C1 segment of cervical spinal cord (tissue), 14 donors: ENCODE results near the gene CYP2A7.
A peak's percentile ranks its signal among the peaks of the same experiment; 100 is the strongest.
"Not testable (repeated sequence)": the region's sequence is repeated elsewhere in the genome, so short reads cannot be mapped to it uniquely, and the experiment has no call there.

Experiments
- DNase-seq, 14 donors: peaks; one replicate each; lab custom pipeline; 2025; lab: John Stamatoyannopoulos, UW

The CYP2A7 gene

DNA sequence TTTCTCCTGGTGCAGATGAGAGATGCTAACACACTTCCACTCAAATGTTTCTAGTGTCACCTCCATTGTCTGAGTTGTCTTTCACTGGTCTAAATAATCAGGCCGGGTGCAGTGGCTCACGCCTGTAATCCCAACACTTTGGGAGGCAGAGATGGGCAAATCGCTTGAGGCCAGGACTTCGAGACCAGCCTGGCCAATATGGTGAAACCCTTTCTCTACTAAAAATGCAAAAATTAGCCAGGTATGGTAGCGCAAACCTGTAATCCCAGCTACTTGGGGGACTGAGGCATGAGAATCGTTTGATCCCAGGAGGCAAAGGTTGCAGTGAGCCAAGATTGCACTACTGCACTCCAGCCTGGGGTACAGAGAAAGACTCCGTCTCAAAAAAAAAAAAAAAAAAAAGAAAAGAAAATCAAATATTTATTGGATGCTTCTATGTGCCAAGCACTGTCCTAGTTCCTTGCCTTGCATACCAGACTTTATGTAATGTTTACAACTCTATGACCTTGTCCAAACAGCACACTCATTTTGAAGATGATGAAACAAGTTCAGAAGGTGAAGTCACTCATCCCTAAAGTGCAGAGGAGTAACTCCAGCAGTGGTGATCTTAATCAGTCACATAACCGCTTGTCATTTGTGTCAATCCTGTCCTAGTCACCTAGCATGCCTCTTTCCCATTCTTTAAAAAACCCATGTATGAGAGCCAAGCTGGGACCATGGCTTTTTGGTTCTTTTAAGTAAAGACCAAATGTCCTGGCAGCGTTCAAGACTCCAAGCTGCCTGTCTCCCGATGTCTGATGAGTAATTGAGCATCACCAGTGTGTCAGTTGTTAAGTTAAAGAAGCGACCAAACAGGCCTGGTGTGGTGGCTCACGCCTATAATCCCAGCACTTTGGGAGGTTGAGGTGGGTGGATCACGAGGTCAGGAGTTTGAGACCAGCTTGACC is 15.1 kb upstream of the CYP2A7 start:
- not testable (repeated sequence) for DNase-seq

DNA sequence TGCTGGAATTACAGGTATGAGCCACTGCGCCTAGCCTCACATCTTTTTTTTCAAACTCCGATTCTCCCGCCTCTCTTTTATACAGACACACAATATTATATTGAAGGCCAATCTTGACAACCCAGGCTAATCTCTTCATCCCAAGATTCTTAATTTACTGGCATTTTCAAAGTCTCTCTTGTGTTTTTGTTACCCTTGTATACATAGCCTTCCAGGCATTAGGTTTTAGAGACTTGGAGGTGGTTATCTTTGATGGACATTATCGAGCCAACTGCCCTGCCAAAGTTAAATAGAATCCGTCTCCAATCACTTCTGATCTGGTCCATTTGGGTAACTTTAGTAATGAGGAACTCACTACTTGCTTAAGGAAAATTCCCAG is 14.4 kb upstream of the CYP2A7 start:
- no peak for DNase-seq

DNA sequence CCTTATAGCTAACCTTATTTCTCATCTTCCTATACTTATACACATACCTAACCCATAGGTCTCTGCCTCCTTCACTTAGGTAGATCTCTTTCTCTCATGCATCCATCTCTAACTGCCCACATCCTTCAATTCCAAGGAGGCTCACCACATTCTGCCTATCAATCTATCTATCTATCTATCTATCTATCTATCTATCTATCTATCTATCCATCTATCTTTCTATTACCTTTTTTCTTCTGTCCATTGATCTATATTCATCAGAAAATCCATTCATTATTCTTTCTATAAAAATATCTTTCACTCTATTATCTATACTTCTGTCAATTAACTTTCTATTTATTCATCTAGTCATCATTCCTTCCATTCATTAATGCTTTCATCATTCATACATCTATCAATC is 11.1 kb upstream of the CYP2A7 start:
- no peak for DNase-seq

DNA sequence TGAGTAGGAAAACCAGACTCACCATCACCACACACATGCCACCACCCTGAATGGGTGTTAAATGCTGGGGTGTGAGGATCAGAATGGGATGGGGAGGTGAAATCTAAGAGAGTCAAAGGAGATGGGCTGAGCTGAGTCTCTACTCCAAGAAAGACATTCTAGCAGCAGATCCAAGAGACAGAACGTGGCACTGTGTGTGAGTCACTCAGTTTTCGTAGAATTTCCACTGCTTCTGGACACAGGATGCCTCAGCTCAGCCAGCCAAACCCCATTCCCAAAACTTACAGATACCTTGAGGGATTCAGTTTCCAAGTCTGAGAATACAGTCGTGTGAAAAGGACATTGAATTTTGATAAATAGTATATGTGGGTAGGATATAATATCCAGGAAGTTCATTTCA is 7.3 kb upstream of the CYP2A7 start:
- no peak for DNase-seq

DNA sequence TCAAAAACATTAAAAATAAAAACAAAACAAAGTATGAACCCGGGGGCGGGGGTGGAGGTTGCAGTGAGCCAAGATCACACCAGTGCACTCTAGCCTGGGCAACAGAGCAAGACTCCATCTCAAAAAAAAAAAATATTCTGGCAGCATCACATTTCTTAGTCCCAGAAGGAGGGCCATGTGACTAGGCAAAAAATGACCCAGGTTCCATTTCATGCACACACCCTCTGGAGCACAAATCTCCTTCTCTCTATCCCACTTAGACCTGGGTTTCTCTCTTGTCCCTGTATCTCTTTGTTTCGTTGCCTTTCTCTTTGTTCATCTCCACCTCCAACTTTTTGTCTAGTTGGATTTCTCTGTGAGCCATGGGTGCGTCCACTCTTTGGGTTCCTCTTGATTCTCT is 6.2 kb upstream of the CYP2A7 start:
- no peak for DNase-seq

DNA sequence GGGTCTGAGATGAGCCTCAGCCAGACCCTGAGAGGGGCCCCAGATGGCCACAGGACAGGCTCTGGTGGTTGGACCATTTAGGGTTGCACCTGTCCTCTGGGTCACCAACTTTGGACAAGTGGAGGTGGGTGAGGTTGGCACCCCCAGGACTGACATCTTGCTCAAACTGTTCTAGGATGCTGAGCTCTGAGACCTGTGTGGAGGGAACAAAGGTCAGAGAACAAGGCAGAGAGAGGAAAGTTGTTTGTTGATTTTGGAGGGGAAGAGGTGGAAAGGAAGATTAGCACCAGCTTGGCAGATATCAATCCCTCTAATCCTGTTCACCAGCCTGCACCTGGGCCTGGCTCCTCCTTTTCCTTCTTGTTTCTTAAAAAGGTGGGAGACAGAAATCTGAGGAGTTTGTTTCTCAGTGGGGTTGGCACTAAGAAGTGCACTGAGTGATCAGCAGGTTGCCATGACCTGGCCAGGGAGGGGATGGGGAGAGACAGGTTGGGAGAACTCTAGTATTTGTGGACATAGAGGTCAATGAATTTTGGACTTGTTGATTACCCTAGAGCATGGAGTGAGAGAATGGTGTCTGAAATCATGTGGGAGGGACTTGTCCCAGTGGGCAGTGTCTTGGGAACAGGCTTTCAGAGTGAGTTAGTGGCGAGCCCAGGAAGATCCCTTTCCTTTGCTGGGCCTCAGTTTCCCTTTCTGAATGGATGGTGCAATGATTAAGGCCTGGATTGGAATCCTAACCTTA is 2.3 kb upstream of the CYP2A7 start:
- DNase-seq = not testable (repeated sequence)

DNA sequence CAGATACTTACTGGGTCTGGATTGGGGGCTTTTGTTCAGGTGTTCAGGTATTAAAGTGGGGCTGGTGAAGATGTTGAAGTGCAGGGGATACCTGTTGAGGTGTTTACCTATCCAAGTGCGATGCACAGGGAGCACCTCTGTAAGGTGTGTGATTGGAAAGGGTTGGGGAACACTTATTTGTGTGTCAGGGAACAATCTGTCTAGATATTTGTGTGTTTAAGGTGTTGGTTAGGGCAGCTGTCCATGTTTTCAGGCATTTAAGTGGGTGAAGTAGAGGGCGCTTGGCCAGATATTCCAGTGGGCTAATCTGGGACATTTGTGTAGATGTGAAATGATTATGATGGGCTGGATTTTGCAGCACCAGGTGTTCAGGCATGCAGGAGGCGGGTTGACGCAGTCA is 2.7 kb downstream of the CYP2A7 start:
- DNase-seq = not testable (repeated sequence)

DNA sequence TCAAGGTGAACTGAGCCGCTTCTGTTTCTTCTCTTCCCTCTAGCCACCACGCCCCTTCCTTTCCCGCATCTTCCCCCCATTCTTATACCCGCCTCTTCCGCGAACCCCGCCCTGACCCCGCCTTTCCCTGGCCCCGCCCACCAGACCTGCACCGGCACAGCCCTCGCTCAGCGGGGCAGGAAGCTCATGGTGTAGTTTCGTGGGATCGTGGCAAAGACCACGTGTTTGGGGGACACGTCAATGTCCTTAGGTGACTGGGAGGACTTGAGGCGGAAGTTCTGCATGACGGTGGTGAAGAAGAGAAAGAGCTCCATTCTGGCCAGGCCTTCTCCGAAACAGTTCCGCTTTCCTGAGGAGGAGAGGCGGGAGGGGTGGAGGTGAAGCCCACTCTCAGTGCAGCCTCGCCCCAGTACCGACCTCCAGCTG is 6.5 kb downstream of the CYP2A7 start:
- DNase-seq = peak in 4 of 14 donors; percentile 5 to 24 (median 8)

DNA sequence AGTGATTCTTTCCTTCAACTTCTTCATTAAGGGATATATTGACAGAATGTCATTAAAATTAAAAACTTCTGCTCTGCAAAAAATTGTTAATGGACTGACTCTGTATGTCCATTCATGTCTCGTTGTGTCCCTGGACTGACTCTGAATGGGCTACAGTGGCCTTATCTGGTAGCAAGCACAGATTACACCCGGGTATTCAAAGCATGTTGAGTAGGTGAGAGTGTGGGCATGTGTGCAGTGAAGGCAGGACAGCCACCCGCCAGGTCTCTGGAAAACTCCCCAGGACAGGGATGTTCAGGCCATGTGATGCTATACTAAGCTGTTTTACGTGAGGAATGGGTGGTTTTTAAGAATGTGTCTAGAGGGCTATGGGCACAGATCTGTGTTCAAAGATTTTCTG is 7.2 kb downstream of the CYP2A7 start:
- not testable (repeated sequence) for DNase-seq

DNA sequence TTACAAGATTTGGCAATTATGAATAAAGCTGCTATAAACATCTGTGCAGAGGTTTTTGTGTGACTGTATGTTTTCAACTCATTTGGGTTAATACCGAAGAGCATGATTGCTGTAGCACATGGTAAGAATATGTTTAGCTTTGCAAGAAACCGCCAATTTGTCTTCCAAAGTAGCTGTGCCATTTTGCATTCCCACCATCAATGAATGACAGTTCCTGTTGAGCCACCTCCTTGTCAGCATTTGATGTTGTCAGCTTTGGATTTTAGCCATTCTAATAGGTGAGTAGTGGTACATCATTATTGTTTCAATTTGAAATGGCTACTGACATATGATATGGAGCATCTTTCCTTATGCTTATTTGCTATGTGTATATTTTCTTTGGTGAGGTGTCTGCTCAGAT is 8.2 kb downstream of the CYP2A7 start:
- DNase-seq = not testable (repeated sequence)

DNA sequence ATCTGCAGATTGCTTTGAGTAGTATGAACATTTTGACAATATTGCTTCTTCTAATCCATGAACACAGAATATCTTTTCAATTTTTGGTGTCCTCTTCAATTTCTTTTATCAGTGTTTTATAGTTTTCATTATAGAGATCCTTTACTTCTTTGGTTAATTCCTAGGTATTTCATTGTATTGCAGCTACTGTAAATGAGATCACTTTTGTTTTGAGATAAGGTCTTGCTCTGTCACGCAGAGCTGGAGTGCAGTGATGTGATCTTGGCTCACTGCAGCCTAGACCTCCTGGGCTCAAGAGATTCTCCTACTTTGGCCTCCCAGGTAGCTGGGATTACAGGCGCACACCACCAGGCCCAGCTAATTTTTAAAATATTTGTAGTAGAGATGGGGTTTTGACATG is 9.8 kb downstream of the CYP2A7 start:
- no peak for DNase-seq

DNA sequence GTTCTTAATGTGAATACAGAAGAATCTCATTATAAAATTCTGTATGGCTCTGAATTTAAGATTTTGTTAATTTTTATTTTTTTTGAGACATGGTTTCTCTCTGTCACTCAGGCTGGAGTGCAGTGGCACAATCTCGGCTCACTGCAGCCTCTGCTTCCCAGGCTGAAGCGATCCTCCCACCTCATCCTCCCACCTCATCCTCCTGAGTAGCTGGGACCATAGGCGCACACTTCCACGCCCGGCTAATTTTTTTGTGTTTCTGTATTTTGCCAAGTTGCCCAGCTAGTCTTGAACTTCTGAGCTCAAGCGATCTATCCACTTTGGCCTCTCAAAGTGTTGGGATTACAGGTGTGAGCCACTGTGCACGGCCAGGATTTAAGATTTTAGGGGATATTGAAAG is 14.3 kb downstream of the CYP2A7 start:
- no peak for DNase-seq

DNA sequence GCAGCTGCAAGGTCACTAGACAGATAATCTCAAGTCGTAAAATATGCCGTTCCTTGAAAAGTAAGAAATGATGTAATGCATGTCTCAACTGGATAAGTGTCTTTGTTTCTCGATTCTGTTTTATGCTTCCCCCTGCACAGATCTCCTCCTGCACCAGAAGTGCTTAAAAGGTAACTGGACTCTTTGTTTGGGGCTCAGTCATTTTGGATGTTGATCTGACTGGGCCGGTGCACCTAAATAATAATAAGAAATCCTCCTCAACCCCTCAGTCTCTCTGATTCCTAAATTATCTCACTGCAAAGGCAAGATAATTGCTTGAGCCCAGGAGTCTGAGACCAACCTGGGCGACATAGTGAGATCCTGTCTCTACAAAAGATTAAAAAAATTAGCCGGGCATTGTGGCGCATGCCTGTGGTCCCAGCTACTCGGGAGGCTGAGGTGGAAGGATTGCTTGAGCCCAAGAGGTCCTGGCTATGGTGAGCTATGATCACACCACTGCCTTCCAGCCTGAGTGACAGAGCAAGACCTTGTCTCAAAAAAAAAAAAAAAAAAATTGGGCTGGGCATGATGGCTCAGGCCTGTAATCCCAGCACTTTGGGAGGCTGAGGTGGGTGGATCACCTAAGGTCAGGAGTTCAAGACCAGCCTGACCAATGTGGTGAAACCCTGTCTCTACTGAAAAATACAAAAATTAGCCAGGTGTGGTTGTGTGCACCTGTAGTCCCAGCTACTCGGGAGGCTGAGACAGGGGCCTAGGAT is 17.1 kb downstream of the CYP2A7 start:
- not testable (repeated sequence) for DNase-seq

DNA sequence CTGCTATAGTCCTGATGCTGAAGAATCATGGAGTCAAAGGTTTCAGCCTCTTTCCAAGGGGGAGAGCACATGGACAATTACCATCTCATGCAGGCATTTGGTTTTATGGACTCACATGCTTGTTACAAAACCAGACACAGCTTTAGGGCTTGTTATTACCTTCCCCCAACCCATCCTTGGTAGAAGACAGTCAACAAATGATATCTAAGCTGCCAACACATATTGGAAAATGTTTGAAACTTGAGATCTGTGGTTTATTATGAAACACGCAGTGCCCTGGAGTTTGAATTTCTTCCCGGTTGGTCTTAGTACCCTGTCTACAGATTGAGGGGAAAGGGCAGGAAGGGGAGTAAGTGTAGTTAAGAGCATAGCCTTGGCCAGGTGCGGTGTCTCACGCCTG is 19.2 kb downstream of the CYP2A7 start:
- DNase-seq = no peak

DNA sequence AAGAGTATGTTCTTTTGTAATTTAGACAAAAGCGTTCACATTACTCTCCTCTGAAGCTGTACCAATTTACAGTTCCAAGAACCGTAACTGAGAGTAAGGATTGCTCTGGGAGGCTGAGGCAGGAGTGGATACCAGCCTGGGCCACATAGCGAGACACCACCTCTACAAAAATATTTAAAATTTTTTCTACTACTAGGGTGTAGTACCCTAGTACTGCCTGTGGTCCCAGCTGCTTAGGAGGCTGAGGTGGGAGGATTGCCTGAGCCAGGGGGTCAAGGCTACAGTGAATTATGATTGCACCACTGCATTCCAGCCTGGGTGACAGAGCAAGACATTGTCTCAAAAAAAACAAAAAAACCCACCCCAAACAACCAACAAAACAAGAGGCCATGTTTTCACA is 19.7 kb downstream of the CYP2A7 start:
- no peak for DNase-seq

DNA sequence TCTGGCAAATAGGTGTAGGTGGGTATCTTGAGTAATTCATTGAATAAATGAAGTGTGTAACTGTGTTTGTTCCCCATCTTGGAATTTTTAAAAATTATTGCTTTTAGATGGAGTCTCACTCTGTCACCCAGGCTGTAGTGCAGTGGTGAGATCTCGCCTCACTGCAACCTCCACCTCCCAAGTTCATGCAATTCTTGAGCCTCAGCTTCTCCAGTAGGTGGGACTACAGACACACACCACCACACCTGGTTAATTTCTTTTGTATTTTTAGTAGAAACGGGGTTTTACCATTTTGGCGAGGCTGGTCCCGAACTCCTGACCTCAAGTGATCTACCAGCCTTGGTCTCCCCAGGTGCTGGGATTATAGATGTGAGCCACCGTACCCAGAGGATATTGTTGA is 23.9 kb downstream of the CYP2A7 start:
- DNase-seq = no peak

DNA sequence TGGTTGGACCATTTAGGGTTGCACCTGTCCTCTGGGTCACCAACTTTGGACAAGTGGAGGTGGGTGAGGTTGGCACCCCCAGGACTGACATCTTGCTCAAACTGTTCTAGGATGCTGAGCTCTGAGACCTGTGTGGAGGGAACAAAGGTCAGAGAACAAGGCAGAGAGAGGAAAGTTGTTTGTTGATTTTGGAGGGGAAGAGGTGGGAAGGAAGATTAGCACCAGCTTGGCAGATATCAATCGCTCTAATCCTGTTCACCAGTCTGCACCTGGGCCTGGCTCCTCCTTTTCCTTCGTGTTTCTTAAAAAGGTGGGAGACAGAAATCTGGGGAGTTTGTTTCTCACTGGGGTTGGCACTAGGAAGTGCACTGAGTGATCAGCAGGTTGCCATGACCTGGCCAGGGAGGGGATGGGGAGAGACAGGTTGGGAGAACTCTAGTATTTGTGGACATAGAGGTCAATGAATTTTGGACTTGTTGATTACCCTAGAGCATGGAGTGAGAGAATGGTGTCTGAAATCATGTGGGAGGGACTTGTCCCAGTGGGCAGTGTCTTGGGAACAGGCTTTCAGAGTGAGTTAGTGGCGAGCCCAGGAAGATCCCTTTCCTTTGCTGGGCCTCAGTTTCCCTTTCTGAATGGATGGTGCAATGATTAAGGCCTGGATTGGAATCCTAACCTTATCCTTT is 29.4 kb downstream of the CYP2A7 start:
- not testable (repeated sequence) for DNase-seq

DNA sequence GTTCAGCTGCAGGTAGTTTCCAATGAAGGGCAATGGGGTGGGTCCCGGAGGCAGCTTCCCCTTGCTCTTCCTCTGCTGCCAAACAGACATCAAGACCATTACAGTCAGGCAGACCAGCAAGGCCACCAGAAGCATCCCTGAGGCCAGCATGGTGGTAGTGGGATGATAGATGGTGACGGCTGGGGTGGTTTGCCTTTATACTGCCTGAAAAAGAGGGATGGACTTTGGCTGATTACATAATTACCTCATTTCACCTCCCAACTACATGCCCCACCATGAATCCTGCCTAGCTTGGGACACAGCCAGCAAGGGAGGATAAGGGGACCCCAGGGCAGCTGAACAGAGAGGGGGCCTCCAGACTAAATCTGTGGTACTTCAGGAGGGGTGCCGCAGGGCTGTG is 31.8 kb downstream of the CYP2A7 start, which contains the start of gene CYP2A6:
Gene CYP2A6, minus strand, starts transcription at position 171 of the 400 bp plus-strand sequence. Its CDS starts 21 bp downstream, at position 150.
- not testable (repeated sequence) for DNase-seq

DNA sequence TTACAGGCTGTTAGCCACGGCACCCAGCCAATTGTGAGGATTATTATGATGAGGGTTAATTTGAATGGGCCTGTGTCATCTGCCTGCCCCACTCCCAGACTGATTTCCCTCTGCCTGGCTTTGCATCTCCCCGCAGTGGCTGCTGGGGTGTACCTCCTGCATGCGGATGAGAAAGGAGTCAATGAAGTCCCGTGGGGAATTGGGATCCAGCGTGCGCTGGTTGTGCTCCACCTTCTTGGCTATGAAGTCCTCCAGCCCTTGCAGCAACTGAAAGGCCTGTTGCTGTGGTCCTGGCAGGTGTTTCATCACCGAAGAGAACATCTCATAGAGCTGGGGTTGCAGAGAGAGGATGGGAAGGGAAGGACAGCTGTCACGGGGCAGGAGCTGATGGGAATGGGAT is 35.3 kb downstream of the CYP2A7 start:
- not testable (repeated sequence) for DNase-seq

DNA sequence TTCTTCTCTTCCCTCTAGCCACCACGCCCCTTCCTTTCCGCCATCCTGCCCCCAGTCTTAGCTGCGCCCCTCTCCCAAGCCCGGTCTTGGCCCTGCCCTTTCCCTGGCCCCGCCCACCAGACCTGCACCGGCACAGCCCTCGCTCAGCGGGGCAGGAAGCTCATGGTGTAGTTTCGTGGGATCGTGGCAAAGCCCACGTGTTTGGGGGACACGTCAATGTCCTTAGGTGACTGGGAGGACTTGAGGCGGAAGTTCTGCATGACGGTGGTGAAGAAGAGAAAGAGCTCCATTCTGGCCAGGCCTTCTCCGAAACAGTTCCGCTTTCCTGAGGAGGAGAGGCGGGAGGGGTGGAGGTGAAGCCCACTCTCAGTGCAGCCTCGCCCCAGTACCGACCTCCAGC is 38.4 kb downstream of the CYP2A7 start:
- DNase-seq = not testable (repeated sequence)

DNA sequence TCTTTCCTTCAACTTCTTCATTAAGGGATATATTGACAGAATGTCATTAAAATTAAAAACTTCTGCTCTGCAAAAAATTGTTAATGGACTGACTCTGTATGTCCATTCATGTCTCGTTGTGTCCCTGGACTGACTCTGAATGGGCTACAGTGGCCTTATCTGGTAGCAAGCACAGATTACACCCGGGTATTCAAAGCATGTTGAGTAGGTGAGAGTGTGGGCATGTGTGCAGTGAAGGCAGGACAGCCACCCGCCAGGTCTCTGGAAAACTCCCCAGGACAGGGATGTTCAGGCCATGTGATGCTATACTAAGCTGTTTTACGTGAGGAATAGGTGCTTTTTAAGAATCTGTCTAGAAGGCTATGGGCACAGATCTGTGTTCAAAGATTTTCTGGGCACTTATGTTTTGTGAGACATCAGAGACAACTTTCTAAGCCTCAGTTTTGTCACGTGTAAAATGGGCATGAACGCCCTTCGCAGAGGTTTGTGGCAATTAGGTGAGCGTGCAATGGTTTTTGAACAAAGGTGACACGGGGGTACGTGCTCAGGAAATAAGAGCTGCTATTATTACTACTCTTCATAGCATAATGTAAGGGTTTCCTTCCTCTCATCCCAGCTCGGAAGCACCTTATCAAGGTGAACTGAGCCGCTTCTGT is 38.9 kb downstream of the CYP2A7 start:
- DNase-seq = not testable (repeated sequence)
